HEK293 (cell line): ENCODE measurements around the gene FOXP1.

Source experiments
- CTCF ChIA-PET: fragments of 350-600 bp; formaldehyde crosslinking; extraction: SDS; loops from one replicate; lab custom pipeline; 2021; ENCODE audit warnings: antibody characterized with exemption; lab: Yijun Ruan, JAX
- POLR2A ChIA-PET: fragments of 300-600 bp; formaldehyde crosslinking; extraction: SDS; loops from one replicate; lab custom pipeline; 2020; ENCODE audit warnings: antibody characterized with exemption, inconsistent platforms; lab: Yijun Ruan, JAX
- H3K27ac ChIP-seq: fragments of 200-500 bp; sonication (Bioruptor generic); 2 replicates; pipeline ENCODE4 v1.5.1; 2014; ENCODE audit warnings: low read depth, low read length, control low read depth, inconsistent platforms; ENCODE audit errors: extremely low read depth
- H3K36me3 ChIP-seq, 2 experiments: fragments of 200-500 bp in 1 of 2; sonication (Bioruptor generic) in 1 of 2; 1 replicate in 1 of 2; 2 replicates in 1 of 2; pipeline ENCODE4 v1.5.1; 2014 to 2017; ENCODE audit warnings: inconsistent platforms in 2 of 2, low read length in 2 of 2; ENCODE audit not compliant: control insufficient read depth in 2 of 2, insufficient read depth in 1 of 2
- H3K4me1 ChIP-seq: fragments of 200-500 bp; sonication (Bioruptor generic); 2 replicates; pipeline ENCODE4 v1.5.1; 2014; ENCODE audit warnings: mild to moderate bottlenecking, low read length, inconsistent platforms; ENCODE audit not compliant: control insufficient read depth, insufficient read depth
- H3K4me3 ChIP-seq: 2 replicates; pipeline ENCODE4 v1.5.1; 2011; ENCODE audit warnings: low read depth, mild to moderate bottlenecking, control low read depth, low read length, moderate library complexity
- H3K9me3 ChIP-seq: fragments of 200-500 bp; sonication (Bioruptor generic); 2 replicates; pipeline ENCODE4 v1.5.1; 2014; ENCODE audit warnings: low read depth, low read length, inconsistent platforms; ENCODE audit not compliant: control insufficient read depth, insufficient read depth
- BCL11A ChIP-seq: fragments of 450-650 bp; formaldehyde crosslinking; IDR thresholded peaks from 2 replicates; pipeline ENCODE4 v1.5.1; 2016; ENCODE audit warnings: low read depth, missing biosample characterization, missing genetic modification characterization
- ELK4 ChIP-seq: IDR thresholded peaks from 2 replicates; pipeline ENCODE4 v1.6.1; 2011; ENCODE audit warnings: mild to moderate bottlenecking, low read depth, low read length, borderline replicate concordance
- GFI1B ChIP-seq: fragments of 450-650 bp; formaldehyde crosslinking; IDR thresholded peaks from 2 replicates; pipeline ENCODE4 v1.5.1; 2016; ENCODE audit warnings: missing biosample characterization, missing genetic modification characterization
- HOXD13 ChIP-seq: sonication (generic); formaldehyde crosslinking; IDR thresholded peaks from 2 replicates; pipeline ENCODE4 v1.8.0; 2022; ENCODE audit warnings: missing genetic modification reagents, borderline replicate concordance
- REST ChIP-seq: fragments of 450-650 bp; formaldehyde crosslinking; IDR thresholded peaks from 2 replicates; pipeline ENCODE4 v1.5.1; 2016; ENCODE audit warnings: missing biosample characterization, missing genetic modification characterization
- ZBTB17 ChIP-seq: fragments of 450-650 bp; formaldehyde crosslinking; IDR thresholded peaks from 2 replicates; pipeline ENCODE4 v1.5.1; 2016; ENCODE audit warnings: missing biosample characterization, missing genetic modification characterization
- ZBTB6 ChIP-seq: fragments of 450-650 bp; formaldehyde crosslinking; IDR thresholded peaks from 2 replicates; pipeline ENCODE4 v1.5.1; 2017; ENCODE audit warnings: missing biosample characterization, missing genetic modification characterization
- ZEB2 ChIP-seq: fragments of 450-650 bp; formaldehyde crosslinking; IDR thresholded peaks from 2 replicates; pipeline ENCODE4 v1.5.1; 2016; ENCODE audit warnings: missing biosample characterization, missing genetic modification characterization
- ZNF121 ChIP-seq: fragments of 450-650 bp; formaldehyde crosslinking; IDR thresholded peaks from 2 replicates; pipeline ENCODE4 v1.5.1; 2016; ENCODE audit warnings: missing biosample characterization, missing genetic modification characterization
- ZNF138 ChIP-seq: fragments of 450-650 bp; formaldehyde crosslinking; IDR thresholded peaks from 2 replicates; pipeline ENCODE4 v1.5.1; 2016; ENCODE audit warnings: missing biosample characterization, missing genetic modification characterization, borderline replicate concordance
- ZNF214 ChIP-seq: fragments of 450-650 bp; formaldehyde crosslinking; IDR thresholded peaks from 2 replicates; pipeline ENCODE4 v1.5.1; 2017; ENCODE audit warnings: missing biosample characterization, mild to moderate bottlenecking, missing genetic modification characterization, borderline replicate concordance
- ZNF24 ChIP-seq: fragments of 450-650 bp; formaldehyde crosslinking; IDR thresholded peaks from 2 replicates; pipeline ENCODE4 v1.5.1; 2016; ENCODE audit warnings: missing biosample characterization, missing genetic modification characterization
- ZNF248 ChIP-seq: fragments of 450-650 bp; formaldehyde crosslinking; IDR thresholded peaks from 2 replicates; pipeline ENCODE4 v1.5.1; 2017; ENCODE audit warnings: missing biosample characterization, missing genetic modification characterization
- ZNF362 ChIP-seq: fragments of 450-650 bp; formaldehyde crosslinking; IDR thresholded peaks from 2 replicates; pipeline ENCODE4 v1.5.1; 2016; ENCODE audit warnings: missing biosample characterization, missing genetic modification characterization
- ZNF433 ChIP-seq: fragments of 450-650 bp; formaldehyde crosslinking; IDR thresholded peaks from 2 replicates; pipeline ENCODE4 v1.5.1; 2016; ENCODE audit warnings: missing biosample characterization, missing genetic modification characterization, low read depth
- ZNF549 ChIP-seq: fragments of 450-650 bp; IDR thresholded peaks from 2 replicates; pipeline ENCODE4 v1.5.1; 2018; ENCODE audit warnings: missing biosample characterization, missing genetic modification characterization, mild to moderate bottlenecking, inconsistent platforms, moderate library complexity
- ZNF561 ChIP-seq: fragments of 450-650 bp; IDR thresholded peaks from 2 replicates; pipeline ENCODE4 v1.5.1; 2018; ENCODE audit warnings: missing biosample characterization, missing genetic modification characterization, borderline replicate concordance
- ZNF596 ChIP-seq: fragments of 450-650 bp; IDR thresholded peaks from 2 replicates; pipeline ENCODE4 v1.5.0; 2018; ENCODE audit warnings: missing biosample characterization, mild to moderate bottlenecking, missing genetic modification characterization, moderate library complexity
- ZNF830 ChIP-seq: fragments of 450-650 bp; IDR thresholded peaks from 2 replicates; pipeline ENCODE4 v1.5.0; 2018; ENCODE audit warnings: missing biosample characterization, missing genetic modification characterization, low read depth, mild to moderate bottlenecking, moderate library complexity
- ZSCAN23 ChIP-seq: fragments of 450-650 bp; formaldehyde crosslinking; IDR thresholded peaks from 2 replicates; pipeline ENCODE4 v1.5.1; 2016; ENCODE audit warnings: missing biosample characterization, missing genetic modification characterization

The FOXP1 gene

GRCh38 chr3:71433631-71434030 lies 149.9 kb downstream of the FOXP1 start (continued):
- no peak for TF ChIP-seq BCL11A (tag by site-specific recombination)

GRCh38 chr3:71432044-71432975 lies 151.2 kb downstream of the FOXP1 start:
- TF ChIP-seq ZNF561 (no peak), ZNF362 (tag by site-specific recombination) (0 out of 2 replicates have a peak, but pooled peaks have one; percentile 11), ZNF549 (tag by site-specific recombination) (no peak), ZNF214 (tag by site-specific recombination) (0 out of 2 replicates have a peak, but pooled peaks have one; percentile 48), ELK4 (no peak), REST (no peak)
- peaks cover 2% of the 10 kb centered on the region; the same call in 1 of the 2 replicates for H3K4me1 ChIP-seq
- POLR2A ChIA-PET: no interaction called here
- no peak overlapping the region for H3K4me3 ChIP-seq
- no peaks in the 10 kb centered on the region for H3K9me3 ChIP-seq
- H3K36me3 ChIP-seq: peaks cover 0 to 3% of the 10 kb centered on the region in 2 experiments; a peak in 1 of 3 replicates
- CTCF ChIA-PET: no interaction called here
- H3K27ac ChIP-seq: no peak overlapping the region

- POLR2A ChIA-PET: no interaction called here
- TF ChIP-seq ZBTB17 (tag by site-specific recombination): 0 out of 2 replicates have a peak, but pooled peaks have one; percentile 21
- TF ChIP-seq HOXD13: no peak
- TF ChIP-seq BCL11A (tag by site-specific recombination): no peak
- TF ChIP-seq ZNF24 (tag by site-specific recombination): no peak
- TF ChIP-seq, all 188 proteins: peak for 1
- Histone ChIP-seq H3K4me1 (peaks cover 2% of the 10 kb centered on the region; the same call in 1 of the 2 replicates), H3K9me3 (no peaks in the 10 kb centered on the region), H3K4me3 (no peak overlapping the region), H3K27ac (no peak overlapping the region), H3K36me3 (no peaks in the 10 kb centered on the region)
- CTCF ChIA-PET: interaction anchor here (0.6 kb wide), 2 partner anchors 169 to 483 kb away, joined by 3 to 5 read pairs; no protein-coding TSS in a partner anchor
These were observed 152.5 kb downstream of the FOXP1 start for GRCh38 chr3:71430941-71431552.

GRCh38 chr3:71429597-71429988 lies 153.9 kb downstream of the FOXP1 start:
- H3K4me3 ChIP-seq: no peak overlapping the region
- CTCF ChIA-PET: no interaction called here
- no peaks in the 10 kb centered on the region for H3K9me3 ChIP-seq
- POLR2A ChIA-PET: no interaction called here
- no peak overlapping the region for H3K27ac ChIP-seq
- H3K36me3 ChIP-seq: no peaks in the 10 kb centered on the region; a peak in 1 of 3 replicates
- peaks cover 2% of the 10 kb centered on the region; the same call in 1 of the 2 replicates for H3K4me1 ChIP-seq
- TF ChIP-seq ZNF138 (tag by site-specific recombination) (no peak), GFI1B (tag by site-specific recombination) (no peak), ZBTB6 (tag by site-specific recombination) (no peak), ZNF121 (tag by site-specific recombination) (no peak), ZNF830 (tag by site-specific recombination) (no peak), ZNF596 (tag by site-specific recombination) (no peak), ZSCAN23 (no peak), ZNF248 (tag by site-specific recombination) (no peak), ZNF433 (tag by site-specific recombination) (no peak), ZEB2 (tag by site-specific recombination) (no peak)
